ENCODE measurements around the gene MTPN.

GRCh38 chr7:135964791-135965190 lies 12.4 kb downstream of the MTPN start:
- TF ChIP-seq CTCF (IDR thresholded peaks at IDR 0.05; ENCODE audit: low read length) (no peak), EZH2 (optimal IDR thresholded peaks at IDR 0.05; ENCODE audit: low read depth, low read length) (no peak), EZH2phosphoT487 (IDR thresholded peaks at IDR 0.05; ENCODE audit: low read length) (no peak)

Data from MM.1S (cell line).